ENCODE results near the gene SOHLH1. TPM values are rescaled to one million over a fixed set of nuclear protein-coding genes. Genes with fewer than 3 reads are reported as not detected.

The SOHLH1 gene
- polyA plus RNA-seq, 1 experiment, result not detected

GRCh38 chr9:135692410-135692809 lies 6.9 kb downstream of the SOHLH1 start:
- H3K27ac ChIP-seq (ENCODE audit: low read depth, low read length), result no peak overlapping the region
- H3K9me3 ChIP-seq (ENCODE audit: control insufficient read depth, insufficient read depth, low read length), result no peaks in the 10 kb centered on the region; the same call in 1 of the 2 replicates
- CTCF ChIA-PET, result no interaction called here
- peaks cover 3% of the 10 kb centered on the region for H3K27me3 ChIP-seq (ENCODE audit: control insufficient read depth, insufficient read depth, low read length)
- H3K4me3 ChIP-seq (ENCODE audit: low read depth, low read length), result no peak overlapping the region
- no peak for DNase-seq (ENCODE audit: low read depth, low spot score)
- TF ChIP-seq CTCF (IDR thresholded peaks at IDR 0.05; ENCODE audit: low read depth, low read length), result no peak
- POLR2A ChIA-PET, result no interaction called here

DNA sequence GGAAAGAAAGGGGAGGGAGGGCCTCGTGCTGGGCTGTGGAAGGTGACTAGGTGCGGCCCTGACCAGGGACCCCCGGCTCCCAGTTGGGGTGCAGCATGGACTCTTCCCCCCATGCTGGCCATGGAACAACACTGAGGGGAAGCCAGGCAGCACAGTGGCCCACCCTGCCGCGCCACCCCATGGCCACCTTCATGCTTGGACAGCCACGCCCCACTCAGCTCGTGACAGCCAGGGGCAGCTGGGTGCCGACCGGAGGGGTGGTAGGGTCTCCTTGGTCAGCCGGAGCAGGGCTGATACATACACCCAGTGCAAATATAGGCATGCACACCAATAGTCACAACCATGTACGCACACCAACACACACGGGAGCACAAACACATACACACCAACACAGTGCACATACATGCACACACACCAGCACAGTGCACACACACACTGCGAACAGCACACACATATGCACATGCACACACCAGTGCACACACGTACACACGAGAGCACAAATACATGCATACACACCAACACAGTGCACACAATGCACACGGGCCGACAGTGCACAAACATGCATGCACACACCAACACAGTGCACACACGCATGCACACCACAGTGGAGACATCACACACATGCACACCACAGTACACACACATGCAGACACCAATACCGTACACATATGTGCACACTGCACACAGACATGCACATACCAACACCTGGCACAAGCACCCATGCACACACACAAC lies 8.3 kb downstream of the SOHLH1 start:
- CTCF ChIA-PET, result no interaction called here

GRCh38 chr9:135689011-135689410 lies 10.3 kb downstream of the SOHLH1 start:
- ChIA-PET POLR2A (no interaction called here), CTCF (no interaction called here)
- Histone ChIP-seq H3K9me3 (ENCODE audit: control insufficient read depth, insufficient read depth, low read length) (no peaks in the 10 kb centered on the region), H3K4me3 (ENCODE audit: low read depth, low read length) (no peak overlapping the region), H3K27me3 (ENCODE audit: control insufficient read depth, insufficient read depth, low read length) (peaks cover 6% of the 10 kb centered on the region), H3K27ac (ENCODE audit: low read depth, low read length) (no peak overlapping the region)
- no peak for DNase-seq (ENCODE audit: low read depth, low spot score)
- no peak for TF ChIP-seq CTCF (IDR thresholded peaks at IDR 0.05; ENCODE audit: low read depth, low read length)

More for the DNA sequence above, 8.3 kb downstream of the SOHLH1 start:
- no peak for TF ChIP-seq CTCF (IDR thresholded peaks at IDR 0.05; ENCODE audit: low read depth, low read length)
- Histone ChIP-seq H3K27me3 (ENCODE audit: control insufficient read depth, insufficient read depth, low read length) (peaks cover 3% of the 10 kb centered on the region), H3K27ac (ENCODE audit: low read depth, low read length) (no peak overlapping the region), H3K9me3 (ENCODE audit: control insufficient read depth, insufficient read depth, low read length) (no peaks in the 10 kb centered on the region), H3K4me3 (ENCODE audit: low read depth, low read length) (no peak overlapping the region)
- DNase-seq (ENCODE audit: low read depth, low spot score), result no peak
- POLR2A ChIA-PET, result no interaction called here

GRCh38 chr9:135687216-135687615 lies 12.1 kb downstream of the SOHLH1 start:
- DNase-seq (ENCODE audit: low read depth, low spot score), result no peak
- no peak overlapping the region for H3K27ac ChIP-seq (ENCODE audit: low read depth, low read length)
- no peak for TF ChIP-seq CTCF (IDR thresholded peaks at IDR 0.05; ENCODE audit: low read depth, low read length)
- H3K9me3 ChIP-seq (ENCODE audit: control insufficient read depth, insufficient read depth, low read length), result no peaks in the 10 kb centered on the region
- ChIA-PET CTCF (no interaction called here), POLR2A (no interaction called here)
- peaks cover 4% of the 10 kb centered on the region for H3K27me3 ChIP-seq (ENCODE audit: control insufficient read depth, insufficient read depth, low read length)
- no peak overlapping the region for H3K4me3 ChIP-seq (ENCODE audit: low read depth, low read length)

GRCh38 chr9:135684691-135685090 lies 14.6 kb downstream of the SOHLH1 start:
- Histone ChIP-seq H3K9me3 (ENCODE audit: control insufficient read depth, insufficient read depth, low read length) (peaks cover 4% of the 10 kb centered on the region; the same call in 1 of the 2 replicates), H3K27ac (ENCODE audit: low read depth, low read length) (no peak overlapping the region), H3K27me3 (ENCODE audit: control insufficient read depth, insufficient read depth, low read length) (peaks cover 4% of the 10 kb centered on the region), H3K4me3 (ENCODE audit: low read depth, low read length) (no peak overlapping the region)
- POLR2A ChIA-PET, result no interaction called here
- DNase-seq (ENCODE audit: low read depth, low spot score), result no peak
- no peak for TF ChIP-seq CTCF (IDR thresholded peaks at IDR 0.05; ENCODE audit: low read depth, low read length)
- CTCF ChIA-PET, result no interaction called here
